Transverse colon (tissue), 4 donors: Measurements from ENCODE around the gene OSBPL2. TPM values are rescaled to one million over a fixed set of nuclear protein-coding genes. Genes with fewer than 3 reads are reported as not detected.

ENCODE experiments used
- DNase-seq: peaks from one replicate; pipeline ENCODE4 v3.0.0-alpha.2; 2019
- H3K27ac ChIP-seq, 4 donors: fragments of 200-600 bp; sonication (generic); 2 replicates each; pipeline ENCODE4 v1.5.1; 2016 to 2018; ENCODE audit warnings: inconsistent platforms in 4 of 4
- H3K27me3 ChIP-seq: fragments of 200-600 bp; sonication (generic); 2 replicates; pipeline ENCODE4 v1.5.1; 2017; ENCODE audit warnings: inconsistent platforms
- H3K36me3 ChIP-seq, 4 donors: fragments of 200-600 bp; sonication (generic); 2 replicates each; pipeline ENCODE4 v1.5.1; 2017 to 2019; ENCODE audit warnings: inconsistent platforms in 4 of 4
- H3K4me1 ChIP-seq, 4 donors: fragments of 200-600 bp; sonication (generic); 2 replicates each; pipeline ENCODE4 v1.5.1; 2017 to 2020; ENCODE audit warnings: inconsistent platforms in 4 of 4
- H3K4me3 ChIP-seq, 4 donors: fragments of 200-600 bp; sonication (generic); 1 replicate in 1 of 4; 2 replicates in 3 of 4; pipeline versions ENCODE4 v1.5.1 to v1.6.1; 2017 to 2019; ENCODE audit warnings: inconsistent platforms in 4 of 4
- H3K9me3 ChIP-seq, 2 donors: fragments of 200-600 bp; sonication (generic); 2 replicates each; pipeline ENCODE4 v1.5.1; 2017 to 2019; ENCODE audit warnings: inconsistent platforms in 2 of 2
- EP300 ChIP-seq: sonication (generic); formaldehyde crosslinking; IDR thresholded peaks from one replicate; pipeline ENCODE4 v1.6.1; 2017; ENCODE audit warnings: antibody characterized with exemption, low read depth
- POLR2A ChIP-seq: fragments of 450-650 bp; IDR thresholded peaks from one replicate; pipeline ENCODE4 v1.6.1; 2016; ENCODE audit warnings: antibody characterized with exemption, mild to moderate bottlenecking, moderate library complexity
- POLR2AphosphoS5 ChIP-seq, 3 donors: sonication (generic); formaldehyde crosslinking; IDR thresholded peaks; one replicate each; pipeline ENCODE4 v1.6.1; 2016; ENCODE audit warnings: antibody characterized with exemption in 3 of 3
- WGBS, 2 donors: methylation state at CpG; one replicate each; pipeline ENCODE4 v1.1.5; 2018; ENCODE audit warnings: low coverage in 1 of 2; 5-methylcytosine and 5-hydroxymethylcytosine counted together
- in situ Hi-C, 4 donors: fragments of 200-750 bp; cut with MboI; loops; one replicate each; pipeline versions ENCODE4 v1.15.0 to v1.15.1; 2017; ENCODE audit warnings: low sequenced_read_pairs in 3 of 4, low pct_ligation_motif_present in 1 of 4, low pct_unique_long_range_greater_than_20kb in 1 of 4
- intact Hi-C: fragments of 100-400 bp; cut with DNase I; formaldehyde crosslinking; loops from one replicate; pipeline ENCODE4 v1.15.1; 2023; ENCODE audit warnings: low total_unique reads
- total RNA-seq, 4 donors: library from RNA; depleted of rRNA; stranded (reverse); fragments of >200 nt; gene quantifications; one replicate each; pipeline ENCODE4 v1.1.0, GENCODE V29; 2016
- TF ChIP-seq, protein P1 (sequence below), 5 experiments: fragments of 200-600 bp in 3 of 5; fragments of 450-650 bp in 2 of 5; sonication (generic) in 3 of 5; IDR thresholded peaks; 1 replicate in 2 of 5; 2 replicates in 3 of 5; pipeline ENCODE4 v1.5.1; 2016 to 2017; ENCODE audit warnings: antibody characterized with exemption in 5 of 5, inconsistent platforms in 3 of 5, mild to moderate bottlenecking in 2 of 5, moderate library complexity in 1 of 5

Gene OSBPL2
- total RNA-seq, 4 donors from 2014 or later = 36.2 to 101 (median 73.3) TPM

DNA sequence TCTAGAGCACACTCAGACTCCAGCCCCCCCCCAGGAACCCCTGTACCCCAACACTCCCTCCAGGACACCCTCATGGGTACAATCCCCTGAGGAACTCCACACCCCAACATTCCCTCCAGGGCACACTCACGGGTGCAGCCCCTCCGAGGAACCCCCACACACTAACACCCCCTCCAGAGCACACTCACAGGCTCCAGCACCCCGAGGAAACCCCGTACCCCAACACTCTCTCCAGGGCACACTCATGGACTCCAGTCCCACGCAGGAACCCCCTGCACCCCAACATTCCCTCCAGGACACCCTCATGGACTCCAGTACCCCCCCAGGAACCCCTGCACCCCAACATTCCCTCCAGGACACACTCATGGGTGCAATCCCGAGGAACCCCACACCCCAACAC lies 97.2 kb downstream of the OSBPL2 start:
- intact Hi-C loops (no loop called here), in situ Hi-C loops (no loop called here)
- DNase-seq = no peak
- 89% methylated on average over 6 of the region's 6 CpGs; no CpG with 5 or more reads in 1 of the 2 donors for WGBS, 2 donors
- H3K4me1 ChIP-seq = no peaks in the 10 kb centered on the region
- H3K9me3 ChIP-seq = no peaks in the 10 kb centered on the region
- H3K27ac ChIP-seq = no peak overlapping the region
- no peaks in the 10 kb centered on the region for H3K36me3 ChIP-seq
- no peak overlapping the region for H3K4me3 ChIP-seq
- TF ChIP-seq, protein P1, sequence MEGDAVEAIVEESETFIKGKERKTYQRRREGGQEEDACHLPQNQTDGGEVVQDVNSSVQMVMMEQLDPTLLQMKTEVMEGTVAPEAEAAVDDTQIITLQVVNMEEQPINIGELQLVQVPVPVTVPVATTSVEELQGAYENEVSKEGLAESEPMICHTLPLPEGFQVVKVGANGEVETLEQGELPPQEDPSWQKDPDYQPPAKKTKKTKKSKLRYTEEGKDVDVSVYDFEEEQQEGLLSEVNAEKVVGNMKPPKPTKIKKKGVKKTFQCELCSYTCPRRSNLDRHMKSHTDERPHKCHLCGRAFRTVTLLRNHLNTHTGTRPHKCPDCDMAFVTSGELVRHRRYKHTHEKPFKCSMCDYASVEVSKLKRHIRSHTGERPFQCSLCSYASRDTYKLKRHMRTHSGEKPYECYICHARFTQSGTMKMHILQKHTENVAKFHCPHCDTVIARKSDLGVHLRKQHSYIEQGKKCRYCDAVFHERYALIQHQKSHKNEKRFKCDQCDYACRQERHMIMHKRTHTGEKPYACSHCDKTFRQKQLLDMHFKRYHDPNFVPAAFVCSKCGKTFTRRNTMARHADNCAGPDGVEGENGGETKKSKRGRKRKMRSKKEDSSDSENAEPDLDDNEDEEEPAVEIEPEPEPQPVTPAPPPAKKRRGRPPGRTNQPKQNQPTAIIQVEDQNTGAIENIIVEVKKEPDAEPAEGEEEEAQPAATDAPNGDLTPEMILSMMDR (IDR thresholded peaks at IDR 0.05) = no peak
- TF ChIP-seq EP300 = no peak
- TF ChIP-seq POLR2A = no peak
- no peak for TF ChIP-seq POLR2AphosphoS5 (IDR thresholded peaks at IDR 0.05)
- no peaks in the 10 kb centered on the region for H3K27me3 ChIP-seq

DNA sequence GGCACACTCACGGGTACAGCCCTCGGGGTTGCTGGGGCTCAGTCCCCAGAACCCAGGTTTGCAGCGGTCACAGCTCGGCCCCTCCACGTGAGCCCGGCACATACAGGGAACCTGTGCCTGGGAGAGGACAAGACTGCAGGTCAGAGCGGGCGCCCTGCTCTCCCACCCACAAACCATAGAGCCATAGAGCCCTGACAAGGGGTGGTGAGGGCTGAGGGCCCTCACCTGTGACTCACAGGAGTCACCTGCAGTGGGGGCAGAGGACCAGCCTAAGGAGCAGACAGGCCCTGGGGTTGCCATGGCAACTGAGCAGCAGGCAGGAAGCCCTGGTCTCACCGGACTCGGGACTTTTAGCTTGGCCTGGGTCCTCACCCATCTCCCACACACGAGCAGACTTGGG lies 98.0 kb downstream of the OSBPL2 start:
- TF ChIP-seq, protein P1 (IDR thresholded peaks at IDR 0.05) = no peak
- no peak for TF ChIP-seq EP300
- no peak for TF ChIP-seq POLR2AphosphoS5 (IDR thresholded peaks at IDR 0.05)
- no peak for TF ChIP-seq POLR2A
- Histone ChIP-seq H3K27me3 (no peaks in the 10 kb centered on the region), H3K27ac (no peak overlapping the region), H3K4me3 (no peak overlapping the region), H3K4me1 (no peaks in the 10 kb centered on the region), H3K36me3 (no peaks in the 10 kb centered on the region), H3K9me3 (no peaks in the 10 kb centered on the region)
- in situ Hi-C loops = no loop called here
- WGBS, 2 donors = 73% methylated on average over 9 of the region's 11 CpGs; no CpG with 5 or more reads in 1 of the 2 donors
- DNase-seq = no peak
- intact Hi-C loops = no loop called here

DNA sequence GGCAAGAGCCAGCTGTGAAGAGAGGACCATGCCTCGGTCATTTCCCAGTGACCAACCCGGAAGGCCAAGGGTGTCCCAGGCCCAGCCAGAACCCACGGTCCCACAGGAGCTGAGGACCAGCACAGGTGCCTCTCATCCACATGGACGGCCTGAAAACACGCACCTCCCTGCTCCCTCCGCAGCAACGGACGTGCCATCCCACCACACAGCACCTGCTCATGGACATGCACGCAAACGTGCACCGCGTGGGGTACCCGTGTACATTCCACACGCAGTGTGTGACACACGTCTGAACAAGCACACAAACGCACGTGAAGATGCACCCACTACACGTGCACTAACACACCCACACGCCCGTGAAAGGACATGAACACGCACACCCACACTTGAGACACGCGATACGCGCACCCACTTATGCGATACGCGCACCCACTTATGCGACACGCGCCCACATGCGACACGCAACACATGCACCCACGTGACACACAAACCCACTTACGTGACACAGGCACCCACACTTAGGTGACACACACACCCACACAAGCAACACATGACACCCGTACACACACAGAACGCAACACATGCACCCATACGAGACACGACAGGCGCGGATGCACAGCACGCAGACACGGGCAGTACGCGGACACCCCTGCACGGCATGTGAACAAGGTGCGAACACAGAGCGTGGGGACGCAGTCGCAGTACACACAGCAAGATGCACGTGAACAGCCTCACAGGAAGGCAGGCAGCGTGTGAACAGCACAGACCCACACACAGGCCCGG lies 98.6 kb downstream of the OSBPL2 start:
- no peaks in the 10 kb centered on the region for H3K9me3 ChIP-seq
- no peaks in the 10 kb centered on the region for H3K27me3 ChIP-seq
- intact Hi-C loops (no loop called here), in situ Hi-C loops (no loop called here)
- WGBS, 2 donors = 89 to 93% methylated on average over 5 to 53 of the region's 53 CpGs
- H3K4me1 ChIP-seq = no peaks in the 10 kb centered on the region
- DNase-seq = no peak
- H3K36me3 ChIP-seq = no peaks in the 10 kb centered on the region
- H3K27ac ChIP-seq = peak overlapping the region in 1 of 4 donors; percentile 58
- TF ChIP-seq, protein P1 (IDR thresholded peaks at IDR 0.05) = no peak
- TF ChIP-seq EP300 (no peak), POLR2A (no peak), POLR2AphosphoS5 (IDR thresholded peaks at IDR 0.05) (no peak)
- no peak overlapping the region for H3K4me3 ChIP-seq

DNA sequence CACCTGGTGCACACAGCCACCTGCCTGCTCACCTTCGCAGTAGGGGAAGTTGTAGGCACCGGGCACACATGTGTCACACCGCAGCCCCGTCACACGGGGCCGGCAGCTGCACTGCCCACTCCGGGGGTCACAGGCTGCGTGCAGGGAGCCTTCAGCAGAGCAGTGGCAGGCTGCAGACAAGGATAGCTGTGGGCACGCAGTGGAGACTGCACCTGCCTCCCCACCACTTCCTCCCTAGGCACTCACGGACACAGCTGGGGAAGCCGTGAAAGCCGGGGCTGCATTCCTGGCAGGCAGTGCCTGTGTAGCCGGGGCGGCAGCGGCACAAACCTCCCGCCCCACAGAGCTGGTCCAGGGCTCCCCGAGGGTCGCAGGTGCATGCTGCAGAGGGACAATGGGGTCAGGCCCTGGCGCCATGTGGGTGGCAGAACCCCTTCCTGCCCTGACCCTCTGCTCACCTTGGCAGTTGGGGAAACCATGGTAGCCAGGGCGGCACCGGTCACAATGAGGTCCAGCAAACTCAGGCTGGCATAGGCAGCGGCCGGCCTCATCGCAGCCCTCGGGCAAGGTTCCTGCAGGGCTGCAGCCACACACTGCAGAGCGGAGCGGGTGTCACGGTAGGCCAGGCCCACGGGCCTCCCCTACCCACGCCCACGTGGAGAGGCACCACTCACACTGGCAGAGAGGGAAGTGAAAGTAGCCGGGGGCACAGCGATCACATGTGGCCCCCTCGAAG lies 99.4 kb downstream of the OSBPL2 start:
- WGBS, 2 donors = 78% methylated on average over 23 of the region's 34 CpGs; no CpG with 5 or more reads in 1 of the 2 donors
- H3K4me1 ChIP-seq = no peaks in the 10 kb centered on the region
- no peak overlapping the region for H3K4me3 ChIP-seq
- no peaks in the 10 kb centered on the region for H3K9me3 ChIP-seq
- peak; percentile 59 for DNase-seq
- H3K27me3 ChIP-seq = no peaks in the 10 kb centered on the region
- H3K27ac ChIP-seq = peak overlapping the region in 2 of 4 donors; percentile 18 to 58
- in situ Hi-C loops (no loop called here), intact Hi-C loops (no loop called here)
- no peaks in the 10 kb centered on the region for H3K36me3 ChIP-seq
- TF ChIP-seq POLR2A (no peak), EP300 (no peak), POLR2AphosphoS5 (IDR thresholded peaks at IDR 0.05) (peak in 2 of 3 donors; percentile 33 to 47)
- TF ChIP-seq, protein P1 (IDR thresholded peaks at IDR 0.05) = no peak
